Lower leg skin (tissue), 4 donors: ENCODE measurements around the gene HERC2. TPM values are rescaled to one million over a fixed set of nuclear protein-coding genes. Genes with fewer than 3 reads are reported as not detected.
"Not testable (repeated sequence)": the region's sequence is repeated elsewhere in the genome, so short reads cannot be mapped to it uniquely, and the experiment has no call there.

Experiments
- DNase-seq, 2 donors: peaks; one replicate each; pipeline ENCODE4 v3.0.0-alpha.2; 2019; ENCODE audit warnings: low spot score in 2 of 2
- H3K4me3 ChIP-seq: fragments of 200-600 bp; sonication (generic); 2 replicates; pipeline ENCODE4 v1.5.1; 2017; ENCODE audit warnings: mild to moderate bottlenecking, low read depth; ENCODE audit not compliant: poor library complexity, severe bottlenecking
- CTCF ChIP-seq, 3 donors: fragments of 450-650 bp; IDR thresholded peaks; one replicate each; pipeline ENCODE4 v1.5.1; 2016; ENCODE audit warnings: antibody characterized with exemption in 3 of 3, mild to moderate bottlenecking in 3 of 3, moderate library complexity in 2 of 3
- POLR2A ChIP-seq, 2 donors: fragments of 450-650 bp; IDR thresholded peaks; one replicate each; pipeline ENCODE4 v1.6.1; 2016 to 2017; ENCODE audit warnings: antibody characterized with exemption in 2 of 2, mild to moderate bottlenecking in 1 of 2, moderate library complexity in 1 of 2
- WGBS, 2 donors: methylation state at CpG; one replicate each; pipeline ENCODE4 v1.1.5; 2018; 5-methylcytosine and 5-hydroxymethylcytosine counted together
- intact Hi-C: fragments of 100-400 bp; cut with DNase I; formaldehyde crosslinking; loops from one replicate; pipeline ENCODE4 v1.15.0; 2023; ENCODE audit warnings: low total_unique reads
- total RNA-seq, 4 donors: library from RNA; depleted of rRNA; stranded (reverse); fragments of >200 nt; gene quantifications; one replicate each; pipeline ENCODE4 v1.1.0, GENCODE V29; 2016

The HERC2 gene
- total RNA-seq, 4 donors from 2014 or later, result 33.3 to 57.0 (median 48.4) TPM

GRCh38 chr15:28260317-28260716, 61.7 kb downstream of the HERC2 start:
- 92 to 93% methylated on average over 3 of the region's 3 CpGs for WGBS, 2 donors
- TF ChIP-seq POLR2A (IDR thresholded peaks at IDR 0.05), result no peak
- intact Hi-C loops, result no loop called here
- H3K4me3 ChIP-seq, result no peak overlapping the region
- no peak for DNase-seq

- 96 to 97% methylated on average over 15 of the region's 15 CpGs for WGBS, 2 donors
- intact Hi-C loops, result no loop called here
- TF ChIP-seq CTCF (IDR thresholded peaks at IDR 0.05) (no peak), POLR2A (IDR thresholded peaks at IDR 0.05) (no peak)
- no peak for DNase-seq
- H3K4me3 ChIP-seq, result no peak overlapping the region
These were observed 66.0 kb downstream of the HERC2 start for GRCh38 chr15:28255965-28256364.

GRCh38 chr15:28252831-28253230, 69.1 kb downstream of the HERC2 start:
- WGBS, 2 donors, result 85 to 91% methylated on average over 6 of the region's 6 CpGs
- intact Hi-C loops, result no loop called here
- no peak overlapping the region for H3K4me3 ChIP-seq
- no peak for TF ChIP-seq CTCF (IDR thresholded peaks at IDR 0.05)
- no peak for TF ChIP-seq POLR2A (IDR thresholded peaks at IDR 0.05)
- DNase-seq, result no peak

- 98 to 99% methylated on average over 5 of the region's 5 CpGs for WGBS, 2 donors
- no peak overlapping the region for H3K4me3 ChIP-seq
- no peak for TF ChIP-seq CTCF (IDR thresholded peaks at IDR 0.05)
- no peak for TF ChIP-seq POLR2A (IDR thresholded peaks at IDR 0.05)
- no peak for DNase-seq
- intact Hi-C loops, result no loop called here
These were observed 75.4 kb downstream of the HERC2 start for GRCh38 chr15:28246605-28247004.

GRCh38 chr15:28243901-28244300, 78.1 kb downstream of the HERC2 start:
- H3K4me3 ChIP-seq, result no peak overlapping the region
- TF ChIP-seq POLR2A (IDR thresholded peaks at IDR 0.05) (no peak), CTCF (IDR thresholded peaks at IDR 0.05) (no peak)
- intact Hi-C loops, result no loop called here
- 96 to 98% methylated on average over 6 of the region's 6 CpGs for WGBS, 2 donors
- DNase-seq, result no peak

GRCh38 chr15:28243399-28243798, 78.6 kb downstream of the HERC2 start:
- 91 to 100% methylated on average over 1 of the region's 1 CpG for WGBS, 2 donors
- DNase-seq, result no peak
- no peak overlapping the region for H3K4me3 ChIP-seq
- TF ChIP-seq POLR2A (IDR thresholded peaks at IDR 0.05), result no peak
- intact Hi-C loops, result no loop called here

- intact Hi-C loops, DNase-seq: not testable (repeated sequence)
- WGBS, 2 donors, result 84 to 85% methylated on average over 4 of the region's 4 CpGs
These were observed 83.7 kb downstream of the HERC2 start for GRCh38 chr15:28238296-28238695.

GRCh38 chr15:28231743-28232142, 90.2 kb downstream of the HERC2 start:
- intact Hi-C loops, DNase-seq, H3K4me3 ChIP-seq: not testable (repeated sequence)
- WGBS, 2 donors, result 77 to 88% methylated on average over 6 of the region's 6 CpGs

More at GRCh38 chr15:28238296-28238695, 83.7 kb downstream of the HERC2 start:
- H3K4me3 ChIP-seq, result not testable (repeated sequence)

GRCh38 chr15:28231336-28231735, 90.6 kb downstream of the HERC2 start:
- 91 to 93% methylated on average over 7 of the region's 7 CpGs for WGBS, 2 donors

GRCh38 chr15:28228990-28229640, 92.9 kb downstream of the HERC2 start:
- DNase-seq, H3K4me3 ChIP-seq, intact Hi-C loops: not testable (repeated sequence)
- WGBS, 2 donors, result 54 to 55% methylated on average over 9 of the region's 9 CpGs

More at GRCh38 chr15:28231336-28231735, 90.6 kb downstream of the HERC2 start:
- intact Hi-C loops, DNase-seq, H3K4me3 ChIP-seq: not testable (repeated sequence)
